ENCODE data around the gene USP21. TPM values are rescaled to one million over a fixed set of nuclear protein-coding genes. Genes with fewer than 3 reads are reported as not detected.
A peak's percentile ranks its signal among the peaks of the same experiment; 100 is the strongest.

The USP21 gene
- total and polyA plus RNA-seq, 2 of the 13 experiments (the other 11 are each of a cell fraction or from before 2014, with no cell fraction given): 10.1 to 33.1 TPM

DNA sequence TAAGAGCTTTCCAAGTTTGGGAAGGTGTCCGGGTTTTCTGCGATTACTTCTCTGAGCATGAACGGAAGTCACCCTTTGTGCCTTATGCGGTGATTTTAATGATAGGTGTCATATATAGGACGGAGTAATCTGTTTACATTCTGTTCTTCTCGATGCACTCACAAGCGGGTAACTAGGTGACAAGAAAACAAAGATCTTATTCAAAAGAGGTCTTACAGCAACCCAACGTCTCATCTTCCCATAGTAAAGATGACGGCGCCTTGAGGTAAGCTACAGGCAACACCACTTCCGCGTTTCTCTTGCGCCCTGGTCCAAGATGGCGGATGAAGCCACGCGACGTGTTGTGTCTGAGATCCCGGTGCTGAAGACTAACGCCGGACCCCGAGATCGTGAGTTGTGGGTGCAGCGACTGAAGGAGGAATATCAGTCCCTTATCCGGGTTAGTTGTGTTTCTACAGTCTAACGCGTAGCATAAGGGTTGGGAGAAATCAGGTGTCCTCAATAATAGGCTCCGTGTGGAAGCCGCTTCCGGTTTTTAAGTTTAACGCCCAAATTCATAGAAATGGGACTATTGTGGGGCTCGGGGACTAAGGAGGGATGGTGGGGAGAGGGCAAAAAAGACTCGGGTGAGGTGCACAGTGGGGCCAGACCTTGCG lies 5.5 kb upstream of the USP21 start, which contains the start of gene UFC1 (continued):
- TF ChIP-seq ZHX2 (IDR thresholded peaks at IDR 0.05; ENCODE audit: low read depth): peak; percentile 96
- TF ChIP-seq ZHX2 (CRISPR knock-in tag; IDR thresholded peaks at IDR 0.05; ENCODE audit: borderline replicate concordance): no peak
- TF ChIP-seq KLF12 (CRISPR knock-in tag; IDR thresholded peaks at IDR 0.05; ENCODE audit: borderline replicate concordance): peak; percentile 72; the same call in 1 of the 2 replicates
- TF ChIP-seq MTA1 (CRISPR knock-in tag; IDR thresholded peaks at IDR 0.05; ENCODE audit: borderline replicate concordance): 0 out of 2 replicates have a peak, but pooled peaks have one; percentile 32
- no peak for TF ChIP-seq FOXJ3 (CRISPR knock-in tag; IDR thresholded peaks at IDR 0.05; ENCODE audit: borderline replicate concordance)
- no peak for TF ChIP-seq NFIB (CRISPR knock-in tag; IDR thresholded peaks at IDR 0.05; ENCODE audit: borderline replicate concordance)
- TF ChIP-seq ZNF816 (CRISPR knock-in tag; IDR thresholded peaks at IDR 0.05; ENCODE audit: borderline replicate concordance): no peak
- TF ChIP-seq SMC3 (IDR thresholded peaks at IDR 0.05; ENCODE audit: low read length): no peak
- TF ChIP-seq ZNF740 (CRISPR knock-in tag; IDR thresholded peaks at IDR 0.05): no peak
- TF ChIP-seq PRDM10 (CRISPR knock-in tag; IDR thresholded peaks at IDR 0.05; ENCODE audit: low read depth): 0 out of 2 replicates have a peak, but pooled peaks have one; percentile 28
- 0 out of 2 replicates have a peak, but pooled peaks have one; percentile 63 for TF ChIP-seq SIN3A (IDR thresholded peaks at IDR 0.05; ENCODE audit: borderline replicate concordance, low read depth, low read length)
- TF ChIP-seq FOSL2 (CRISPR knock-in tag; IDR thresholded peaks at IDR 0.05): no peak
- TF ChIP-seq HHEX (CRISPR knock-in tag; IDR thresholded peaks at IDR 0.05): no peak
- 0 out of 2 replicates have a peak, but pooled peaks have one; percentile 57 for TF ChIP-seq ZNF788 (CRISPR knock-in tag; IDR thresholded peaks at IDR 0.05; ENCODE audit: borderline replicate concordance)
- TF ChIP-seq, protein P1, sequence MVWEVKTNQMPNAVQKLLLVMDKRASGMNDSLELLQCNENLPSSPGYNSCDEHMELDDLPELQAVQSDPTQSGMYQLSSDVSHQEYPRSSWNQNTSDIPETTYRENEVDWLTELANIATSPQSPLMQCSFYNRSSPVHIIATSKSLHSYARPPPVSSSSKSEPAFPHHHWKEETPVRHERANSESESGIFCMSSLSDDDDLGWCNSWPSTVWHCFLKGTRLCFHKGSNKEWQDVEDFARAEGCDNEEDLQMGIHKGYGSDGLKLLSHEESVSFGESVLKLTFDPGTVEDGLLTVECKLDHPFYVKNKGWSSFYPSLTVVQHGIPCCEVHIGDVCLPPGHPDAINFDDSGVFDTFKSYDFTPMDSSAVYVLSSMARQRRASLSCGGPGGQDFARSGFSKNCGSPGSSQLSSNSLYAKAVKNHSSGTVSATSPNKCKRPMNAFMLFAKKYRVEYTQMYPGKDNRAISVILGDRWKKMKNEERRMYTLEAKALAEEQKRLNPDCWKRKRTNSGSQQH (CRISPR knock-in tag; IDR thresholded peaks at IDR 0.05; ENCODE audit: low read depth): peak; percentile 91
- TF ChIP-seq IKZF1 (IDR thresholded peaks at IDR 0.05): no peak
- TF ChIP-seq HNRNPL (IDR thresholded peaks at IDR 0.05; ENCODE audit: low read depth, low read length): no peak
- peak; percentile 38; the same call in 1 of the 2 replicates for TF ChIP-seq GATA4 (IDR thresholded peaks at IDR 0.05; ENCODE audit: borderline replicate concordance, low read depth)
- no peak; the same call in 1 of the 2 replicates for TF ChIP-seq CEBPG (CRISPR knock-in tag; IDR thresholded peaks at IDR 0.05)
